ENCODE data around the gene AOAH.

GRCh38 chr7:36522453-36523007 is 201.8 kb downstream of the AOAH start:
- TF ChIP-seq CTCF (IDR thresholded peaks at IDR 0.05; ENCODE audit: borderline replicate concordance, extremely low read depth, low read length, poor library complexity, severe bottlenecking) = no peak
- no peak for TF ChIP-seq EZH2 (IDR thresholded peaks at IDR 0.05; ENCODE audit: borderline replicate concordance, low read depth, low read length, severe bottlenecking)

All from DND-41 (cell line).